Neural cell (in vitro differentiated cells): ENCODE measurements around the gene MYRIP. TPM values are rescaled to one million over a fixed set of nuclear protein-coding genes. Genes with fewer than 3 reads are reported as not detected.

Experiments used
- H2AFZ ChIP-seq: fragments of 200-600, 300-800 bp; sonication (generic), shearing (Covaris generic); 2 replicates; pipeline ENCODE4 v1.6.0; 2014; ENCODE audit warnings: low read depth, mild to moderate bottlenecking, antibody characterized with exemption, low read length, moderate library complexity
- H3F3A ChIP-seq: fragments of 200-600 bp; shearing (Covaris generic); 2 replicates; pipeline ENCODE4 v1.6.1; 2016; ENCODE audit warnings: mild to moderate bottlenecking, moderate library complexity, mixed read lengths, antibody characterized with exemption, low read length; ENCODE audit not compliant: insufficient read depth, poor library complexity, severe bottlenecking
- H3K27ac ChIP-seq: fragments of 200-600, 300-800 bp; sonication (generic), shearing (Covaris generic); 2 replicates; pipeline ENCODE4 v1.5.1; 2014; ENCODE audit warnings: mild to moderate bottlenecking, low read length, moderate library complexity
- H3K27me3 ChIP-seq: fragments of 300-800, 200-600 bp; sonication (generic), shearing (Covaris generic); 2 replicates; pipeline ENCODE4 v1.6.0; 2014; ENCODE audit warnings: mild to moderate bottlenecking, low read depth, low read length, moderate library complexity; ENCODE audit not compliant: insufficient read depth
- H3K36me3 ChIP-seq: fragments of 300-800, 200-600 bp; sonication (generic), shearing (Covaris generic); 2 replicates; pipeline ENCODE4 v1.5.1; 2014; ENCODE audit warnings: mild to moderate bottlenecking, antibody characterized with exemption, low read length, moderate library complexity; ENCODE audit not compliant: insufficient read depth
- H3K4me2 ChIP-seq: fragments of 300-800, 200-600 bp; sonication (generic), shearing (Covaris generic); 2 replicates; pipeline ENCODE4 v1.6.0; 2014; ENCODE audit warnings: mild to moderate bottlenecking, low read length
- H3K4me3 ChIP-seq: fragments of 300-800, 200-600 bp; sonication (generic), shearing (Covaris generic); 2 replicates; pipeline ENCODE4 v1.5.1; 2014; ENCODE audit warnings: mild to moderate bottlenecking, low read length, moderate library complexity
- H3K79me2 ChIP-seq: fragments of 200-600 bp; shearing (Covaris generic); replicated peaks from 2 replicates; pipeline ENCODE4 v1.6.0; 2014; ENCODE audit warnings: mild to moderate bottlenecking, low read length, moderate library complexity; ENCODE audit not compliant: insufficient read depth
- H3K9ac ChIP-seq: fragments of 300-800, 200-600 bp; sonication (generic), shearing (Covaris generic); 2 replicates; pipeline ENCODE4 v1.6.1; 2016; ENCODE audit warnings: mild to moderate bottlenecking, low read length, mixed read lengths
- H3K9me2 ChIP-seq: fragments of 200-600 bp; shearing (Covaris generic); 2 replicates; pipeline ENCODE4 v1.6.1; 2016; ENCODE audit warnings: mild to moderate bottlenecking, low read length, mixed read lengths; ENCODE audit not compliant: insufficient read depth
- H3K9me3 ChIP-seq: fragments of 200-600, 300-800 bp; sonication (generic), shearing (Covaris generic); 2 replicates; pipeline ENCODE4 v1.6.1; 2016; ENCODE audit warnings: mild to moderate bottlenecking, mixed run types, low read length, moderate library complexity, mixed read lengths
- H4K20me1 ChIP-seq: fragments of 200-600 bp; shearing (Covaris generic); 2 replicates; pipeline ENCODE4 v1.6.1; 2016; ENCODE audit warnings: mild to moderate bottlenecking, mixed run types; ENCODE audit not compliant: insufficient read depth
- CTCF ChIP-seq: fragments of 450-650 bp; IDR thresholded peaks from 2 replicates; pipeline ENCODE4 v1.5.1; 2014; ENCODE audit warnings: antibody characterized with exemption, mild to moderate bottlenecking, moderate library complexity; ENCODE audit not compliant: poor library complexity, severe bottlenecking
- EP300 ChIP-seq: fragments of 450-650 bp; conservative IDR thresholded peaks from 2 replicates; pipeline ENCODE4 v1.6.1; 2014; ENCODE audit warnings: antibody characterized with exemption, mild to moderate bottlenecking, moderate library complexity; ENCODE audit not compliant: poor library complexity, severe bottlenecking
- EZH2 ChIP-seq: fragments of 200-600, 300-800 bp; shearing (Covaris generic), sonication (generic); IDR thresholded peaks from 2 replicates; pipeline ENCODE4 v1.6.1; 2014; ENCODE audit warnings: antibody characterized with exemption, low read length, borderline replicate concordance, mild to moderate bottlenecking; ENCODE audit not compliant: insufficient read depth, poor library complexity, severe bottlenecking
- MXI1 ChIP-seq: fragments of 450-650 bp; conservative IDR thresholded peaks from 2 replicates; pipeline ENCODE4 v1.6.1; 2014; ENCODE audit warnings: antibody characterized with exemption, mild to moderate bottlenecking; ENCODE audit not compliant: poor library complexity, severe bottlenecking
- POLR2AphosphoS5 ChIP-seq: IDR thresholded peaks from 2 replicates; pipeline ENCODE4 v1.6.1; 2012
- RAD21 ChIP-seq: fragments of 450-650 bp; conservative IDR thresholded peaks from 2 replicates; pipeline ENCODE4 v1.6.1; 2014; ENCODE audit warnings: antibody characterized with exemption, mild to moderate bottlenecking, moderate library complexity
- REST ChIP-seq: IDR thresholded peaks from 2 replicates; pipeline ENCODE4 v1.6.1; 2012; ENCODE audit warnings: borderline replicate concordance
- SMC3 ChIP-seq: fragments of 450-650 bp; conservative IDR thresholded peaks from 2 replicates; pipeline ENCODE4 v1.6.1; 2014; ENCODE audit warnings: antibody characterized with exemption, mild to moderate bottlenecking, moderate library complexity; ENCODE audit not compliant: poor library complexity
- TAF1 ChIP-seq: IDR thresholded peaks from 2 replicates; pipeline ENCODE4 v1.6.1; 2012; ENCODE audit warnings: low read depth
- polyA plus RNA-seq: library from polyadenylated mRNA; depleted of rRNA; stranded (reverse); fragments of >200 nt; gene quantifications from 2 replicates; pipeline ENCODE4 v1.2.3, GENCODE V29; 2014

MYRIP gene
- polyA plus RNA-seq, 1 donor from 2014 or later: 0.76 TPM

DNA sequence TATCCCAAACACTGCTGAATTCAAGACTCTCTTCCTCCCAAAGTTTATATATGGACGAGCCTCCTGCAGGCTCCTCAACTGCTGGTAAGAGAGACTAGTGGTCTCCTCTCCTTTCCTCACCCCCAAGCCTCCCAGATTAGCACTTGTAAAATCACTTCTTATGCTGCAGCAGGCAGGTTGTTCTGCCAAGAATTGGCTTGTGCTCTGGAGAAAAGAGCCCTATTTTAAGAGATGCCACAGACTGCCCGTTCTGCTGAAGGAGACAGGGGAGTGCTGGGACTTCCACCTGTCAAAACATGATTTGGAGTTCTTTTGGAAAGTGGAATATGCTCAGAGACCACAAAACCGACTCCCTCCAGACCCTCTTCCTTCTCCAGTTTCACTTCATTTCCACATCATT is 269.2 kb downstream of the MYRIP start:
- no peak overlapping the region for H3K27ac ChIP-seq

GRCh38 chr3:40079203-40079846 is 269.9 kb downstream of the MYRIP start:
- H3K27ac ChIP-seq: no peak overlapping the region
- H3K79me2 ChIP-seq: no peaks in the 10 kb centered on the region
- no peaks in the 10 kb centered on the region for H3K9me2 ChIP-seq
- no peaks in the 10 kb centered on the region for H3K9me3 ChIP-seq
- no peaks in the 10 kb centered on the region for H3F3A ChIP-seq
- H3K27me3 ChIP-seq: no peaks in the 10 kb centered on the region
- no peak overlapping the region for H2AFZ ChIP-seq
- H3K4me3 ChIP-seq: no peak overlapping the region
- no peak overlapping the region for H3K4me2 ChIP-seq
- no peak overlapping the region for H3K9ac ChIP-seq
- TF ChIP-seq CTCF: no peak
- no peak for TF ChIP-seq EZH2
- no peak for TF ChIP-seq RAD21
- TF ChIP-seq TAF1: no peak
- TF ChIP-seq POLR2AphosphoS5: no peak
- no peak for TF ChIP-seq EP300
- no peaks in the 10 kb centered on the region for H3K36me3 ChIP-seq
- no peaks in the 10 kb centered on the region for H4K20me1 ChIP-seq

More for the DNA sequence above, 269.2 kb downstream of the MYRIP start:
- Histone ChIP-seq H3K27me3 (no peaks in the 10 kb centered on the region), H3F3A (no peaks in the 10 kb centered on the region), H2AFZ (no peak overlapping the region), H3K9ac (no peak overlapping the region), H3K9me2 (no peaks in the 10 kb centered on the region), H3K79me2 (no peaks in the 10 kb centered on the region), H3K9me3 (no peaks in the 10 kb centered on the region), H3K4me2 (no peak overlapping the region), H4K20me1 (no peaks in the 10 kb centered on the region), H3K4me3 (no peak overlapping the region), H3K36me3 (no peaks in the 10 kb centered on the region)
- TF ChIP-seq TAF1 (no peak), MXI1 (no peak), EZH2 (no peak), POLR2AphosphoS5 (no peak), RAD21 (no peak), REST (no peak), EP300 (no peak), SMC3 (no peak), CTCF (no peak)
